Vagina (tissue), 2 donors: Measurements from ENCODE around the gene NPC2.

Source experiments
- POLR2A ChIP-seq, 2 donors: fragments of 450-650 bp; IDR thresholded peaks; one replicate each; pipeline ENCODE4 v1.6.1; 2017; ENCODE audit warnings: antibody characterized with exemption in 2 of 2, mild to moderate bottlenecking in 2 of 2, moderate library complexity in 2 of 2
- TF ChIP-seq, protein P1 (sequence below), 3 experiments: fragments of 450-650 bp in 2 of 3; fragments of 200-600 bp in 1 of 3; sonication (generic) in 1 of 3; IDR thresholded peaks; one replicate each; pipeline ENCODE4 v1.5.1; 2017 to 2019; ENCODE audit warnings: antibody characterized with exemption in 3 of 3, mild to moderate bottlenecking in 2 of 3, moderate library complexity in 2 of 3

DNA sequence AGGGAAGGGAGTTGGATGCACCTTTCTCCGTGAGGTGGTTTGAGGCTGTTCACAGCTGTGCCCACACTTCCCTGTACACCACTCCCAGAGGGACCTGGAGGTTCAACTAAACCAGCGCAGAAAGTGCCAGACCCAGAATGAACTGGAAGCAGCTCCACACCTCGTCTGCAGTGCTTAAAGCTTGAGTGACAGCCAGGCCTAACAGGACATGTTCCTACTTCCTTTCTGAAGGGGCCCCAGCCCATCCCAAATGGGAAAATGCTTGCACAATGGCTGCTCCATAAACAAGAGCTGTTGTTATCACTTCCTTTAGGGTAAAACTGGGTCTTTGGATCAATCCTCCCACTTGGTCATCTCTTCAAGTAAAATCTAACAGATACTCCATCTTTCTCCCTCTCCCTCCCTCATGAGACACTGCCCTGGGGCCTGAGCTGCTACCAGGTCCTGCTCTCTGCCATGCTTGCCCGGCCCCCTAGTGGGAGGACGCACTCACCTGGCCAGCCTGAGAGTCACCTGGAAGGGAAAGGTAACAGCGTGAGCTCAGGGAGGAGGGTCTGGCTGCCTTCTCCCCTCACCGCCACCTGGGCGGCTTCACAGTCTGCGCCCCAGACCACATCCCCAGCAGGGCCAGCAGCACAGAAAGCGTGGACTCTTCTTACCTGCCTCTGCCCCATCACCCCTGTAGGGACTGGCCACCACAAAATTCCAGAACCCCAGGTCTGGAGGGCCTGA lies 33.9 kb upstream of the NPC2 start:
- TF ChIP-seq, protein P1, sequence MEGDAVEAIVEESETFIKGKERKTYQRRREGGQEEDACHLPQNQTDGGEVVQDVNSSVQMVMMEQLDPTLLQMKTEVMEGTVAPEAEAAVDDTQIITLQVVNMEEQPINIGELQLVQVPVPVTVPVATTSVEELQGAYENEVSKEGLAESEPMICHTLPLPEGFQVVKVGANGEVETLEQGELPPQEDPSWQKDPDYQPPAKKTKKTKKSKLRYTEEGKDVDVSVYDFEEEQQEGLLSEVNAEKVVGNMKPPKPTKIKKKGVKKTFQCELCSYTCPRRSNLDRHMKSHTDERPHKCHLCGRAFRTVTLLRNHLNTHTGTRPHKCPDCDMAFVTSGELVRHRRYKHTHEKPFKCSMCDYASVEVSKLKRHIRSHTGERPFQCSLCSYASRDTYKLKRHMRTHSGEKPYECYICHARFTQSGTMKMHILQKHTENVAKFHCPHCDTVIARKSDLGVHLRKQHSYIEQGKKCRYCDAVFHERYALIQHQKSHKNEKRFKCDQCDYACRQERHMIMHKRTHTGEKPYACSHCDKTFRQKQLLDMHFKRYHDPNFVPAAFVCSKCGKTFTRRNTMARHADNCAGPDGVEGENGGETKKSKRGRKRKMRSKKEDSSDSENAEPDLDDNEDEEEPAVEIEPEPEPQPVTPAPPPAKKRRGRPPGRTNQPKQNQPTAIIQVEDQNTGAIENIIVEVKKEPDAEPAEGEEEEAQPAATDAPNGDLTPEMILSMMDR (IDR thresholded peaks at IDR 0.05) = no peak
- no peak for TF ChIP-seq POLR2A (IDR thresholded peaks at IDR 0.05)
